ENCODE results near the gene TNNI3K. TPM values are rescaled to one million over a fixed set of nuclear protein-coding genes. Genes with fewer than 3 reads are reported as not detected.

TNNI3K gene
- total and polyA plus RNA-seq, 2 of the 8 experiments (the other 6 are each of a cell fraction or from before 2014, with no cell fraction given): 0.41 to 0.48 TPM

- Histone ChIP-seq H3K27me3 (replicated peaks in 1 of 4; ENCODE audit: control insufficient read depth in 3 of 4, extremely low read depth in 1 of 4, insufficient read depth in 3 of 4, low read length in 3 of 4) (no peaks in the 10 kb centered on the region), H3K4ac (replicated peaks; ENCODE audit: insufficient read length, low read depth, low read length) (no peak overlapping the region), H4K5ac (ENCODE audit: insufficient read length, low read depth, low read length) (no peak overlapping the region), H3K23me2 (ENCODE audit: low read depth, low read length) (no peaks in the 10 kb centered on the region), H3K27ac (ENCODE audit: low read depth, low read length) (no peak overlapping the region), H3K18ac (ENCODE audit: extremely low read depth, low read length) (no peak overlapping the region), H2BK20ac (ENCODE audit: low read length) (no peak overlapping the region), H3K56ac (replicated peaks; ENCODE audit: insufficient read length, low read depth, low read length) (no peak overlapping the region), H2BK12ac (ENCODE audit: low read depth, low read length) (no peak overlapping the region), H2AFZ (ENCODE audit: low read length) (no peak overlapping the region), H3K23ac (ENCODE audit: insufficient read length) (no peak overlapping the region), H3K79me1 (ENCODE audit: low read depth, low read length) (no peaks in the 10 kb centered on the region), H3K9me3 (ENCODE audit: insufficient read depth in 2 of 2, low read depth in 1 of 2, low read length in 1 of 2) (peaks cover 0 to 10% of the 10 kb centered on the region in 2 experiments; a peak in 1 of 4 replicates), H4K8ac (ENCODE audit: extremely low read depth, insufficient read depth, low read length) (no peak overlapping the region), H2AK5ac (ENCODE audit: low read depth, low read length) (no peak overlapping the region), H4K91ac (replicated peaks; ENCODE audit: insufficient read length, low read length) (no peak overlapping the region), H3K4me2 (ENCODE audit: insufficient read depth in 1 of 2, low read depth in 2 of 2, low read length in 2 of 2) (no peak overlapping the region), H3K4me3 (ENCODE audit: extremely low read depth in 1 of 4, insufficient read depth in 2 of 4, low read depth in 3 of 4, low read length in 4 of 4) (no peak overlapping the region), H3K4me1 (replicated peaks in 1 of 4; ENCODE audit: control insufficient read depth in 3 of 4, insufficient read depth in 4 of 4, low read length in 3 of 4) (peaks cover 0 to 5% (median 0%) of the 10 kb centered on the region in 4 experiments; a peak in 2 of 7 replicates), H3K36me3 (ENCODE audit: control insufficient read depth in 2 of 4, insufficient read depth in 4 of 4, low read length in 3 of 4) (no peaks in the 10 kb centered on the region), H3K79me2 (ENCODE audit: control insufficient read depth in 1 of 2, insufficient read depth in 2 of 2, low read length in 2 of 2) (no peaks in the 10 kb centered on the region), H2BK120ac (replicated peaks; ENCODE audit: low read depth, low read length) (no peak overlapping the region), H2BK15ac (ENCODE audit: low read length) (no peak overlapping the region), H3K9ac (replicated peaks in 1 of 4; ENCODE audit: extremely low read depth in 1 of 4, low read depth in 3 of 4, low read length in 3 of 4) (no peak overlapping the region), H3K14ac (ENCODE audit: insufficient read length) (no peak overlapping the region), H2BK5ac (ENCODE audit: low read depth, low read length) (no peak overlapping the region), H4K20me1 (replicated peaks in 1 of 2; ENCODE audit: control insufficient read depth in 1 of 2, insufficient read depth in 2 of 2, low read length in 2 of 2) (no peaks in the 10 kb centered on the region)
- no peak for DNase-seq (ENCODE audit: low read depth in 1 of 2, low spot score in 2 of 2)
- 0 out of 2 replicates have a peak, but pooled peaks have one; percentile 17 for TF ChIP-seq CEBPB (IDR thresholded peaks at IDR 0.05; ENCODE audit: low read depth, low read length)
- no peak for TF ChIP-seq CBX8 (IDR thresholded peaks at IDR 0.05; ENCODE audit: borderline replicate concordance, low read depth, low read length)
- TF ChIP-seq HDAC2 (IDR thresholded peaks at IDR 0.05; ENCODE audit: borderline replicate concordance in 1 of 2, low read depth in 2 of 2, low read length in 2 of 2): no peak
- TF ChIP-seq YY1 (IDR thresholded peaks at IDR 0.05; ENCODE audit: low read depth, low read length): no peak
- no peak for TF ChIP-seq ATF3 (IDR thresholded peaks at IDR 0.05; ENCODE audit: insufficient read depth, low read depth, low read length)
- no peak for TF ChIP-seq RXRA (IDR thresholded peaks at IDR 0.05; ENCODE audit: insufficient read depth, low read depth, low read length)
- no peak for TF ChIP-seq PHF8 (conservative IDR thresholded peaks at IDR 0.05; ENCODE audit: low read depth, low read length)
- TF ChIP-seq CHD2 (IDR thresholded peaks at IDR 0.05; ENCODE audit: low read length): no peak
- no peak for TF ChIP-seq ZNF274 (IDR thresholded peaks at IDR 0.05; ENCODE audit: borderline replicate concordance, extremely low read depth, low read length)
- 89% methylated on average over 3 of the region's 3 CpGs; no CpG with 5 or more reads in 1 of the 2 experiments for WGBS, 2 experiments (ENCODE audit: extremely low coverage in 1 of 2, insufficient coverage in 1 of 2, insufficient read length in 1 of 2, insufficient replicate concordance in 2 of 2, low coverage in 1 of 2, low lambda C conversion rate in 2 of 2, missing lambda C conversion rate in 1 of 2)
- no peak for FAIRE-seq
- POLR2A ChIA-PET (ENCODE audit: partially characterized antibody): no interaction called here
- CTCF ChIA-PET (ENCODE audit: partially characterized antibody): interaction anchor here (0.6 to 4.3 kb wide), 23 partner anchors 9 to 628 kb away, joined by 3 to 27 read pairs (median 4); no protein-coding TSS in a partner anchor
Measured at GRCh38 chr1:74467786-74468377, 232.7 kb downstream of the TNNI3K start.

All from H1 (cell line).